Muscle layer of duodenum (tissue), 2 donors: ENCODE data around the gene AFF1.

ENCODE experiments used
- H3K27ac ChIP-seq: one replicate; pipeline ENCODE4 v1.7.0; 2013; ENCODE audit warnings: mild to moderate bottlenecking, low read length
- H3K27me3 ChIP-seq: one replicate; pipeline ENCODE4 v1.7.0; 2013; ENCODE audit warnings: low read depth, mild to moderate bottlenecking, control low read depth, low read length
- H3K36me3 ChIP-seq, 2 donors: one replicate each; pipeline ENCODE4 v1.7.0; 2013; ENCODE audit warnings: low read length in 2 of 2, control low read depth in 1 of 2, mild to moderate bottlenecking in 1 of 2; ENCODE audit not compliant: insufficient read depth in 2 of 2, control insufficient read depth in 1 of 2
- H3K4me1 ChIP-seq, 2 donors: one replicate each; pipeline ENCODE4 v1.7.0; 2013; ENCODE audit warnings: low read length in 2 of 2, mild to moderate bottlenecking in 2 of 2, control low read depth in 1 of 2, moderate library complexity in 1 of 2; ENCODE audit not compliant: insufficient read depth in 2 of 2, control insufficient read depth in 1 of 2
- H3K4me3 ChIP-seq, 2 donors: one replicate each; pipeline ENCODE4 v1.7.0; 2013; ENCODE audit warnings: low read length in 2 of 2, low read depth in 1 of 2, mild to moderate bottlenecking in 1 of 2
- H3K9me3 ChIP-seq, 2 donors: one replicate each; pipeline ENCODE4 v1.7.0; 2013; ENCODE audit warnings: low read length in 2 of 2, control low read depth in 1 of 2, mild to moderate bottlenecking in 1 of 2; ENCODE audit not compliant: control insufficient read depth in 1 of 2
- donor health status: healthy.

Gene AFF1

GRCh38 chr4:87044511-87045233, 109.9 kb downstream of the AFF1 start:
- H3K9me3 ChIP-seq = no peaks in the 10 kb centered on the region
- H3K36me3 ChIP-seq = peaks cover 10 to 15% of the 10 kb centered on the region in 2 donors
- no peaks in the 10 kb centered on the region for H3K27me3 ChIP-seq
- H3K27ac ChIP-seq = peak overlapping the region; percentile 73
- H3K4me3 ChIP-seq = peak overlapping the region; percentile 1 to 27
- H3K4me1 ChIP-seq = peaks cover 20 to 42% of the 10 kb centered on the region in 2 donors

GRCh38 chr4:87045234-87045558, 110.4 kb downstream of the AFF1 start:
- H3K9me3 ChIP-seq = no peaks in the 10 kb centered on the region
- peaks cover 10 to 15% of the 10 kb centered on the region in 2 donors for H3K36me3 ChIP-seq
- peaks cover 20 to 36% of the 10 kb centered on the region in 2 donors for H3K4me1 ChIP-seq
- peak overlapping the region; percentile 1 to 27 for H3K4me3 ChIP-seq
- H3K27me3 ChIP-seq = no peaks in the 10 kb centered on the region
- H3K27ac ChIP-seq = peak overlapping the region; percentile 73

GRCh38 chr4:87045659-87046058, 110.8 kb downstream of the AFF1 start:
- Histone ChIP-seq H3K4me1 (peaks cover 20 to 40% of the 10 kb centered on the region in 2 donors), H3K36me3 (peaks cover 10 to 15% of the 10 kb centered on the region in 2 donors)

GRCh38 chr4:87046121-87046551, 111.3 kb downstream of the AFF1 start:
- peak overlapping the region; percentile 73 for H3K27ac ChIP-seq
- H3K36me3 ChIP-seq = peaks cover 10 to 15% of the 10 kb centered on the region in 2 donors
- H3K4me1 ChIP-seq = peaks cover 20 to 40% of the 10 kb centered on the region in 2 donors
- no peaks in the 10 kb centered on the region for H3K9me3 ChIP-seq
- H3K4me3 ChIP-seq = peak overlapping the region in 1 of 2 donors; percentile 1
- no peaks in the 10 kb centered on the region for H3K27me3 ChIP-seq

More at GRCh38 chr4:87045659-87046058, 110.8 kb downstream of the AFF1 start:
- Histone ChIP-seq H3K27me3 (no peaks in the 10 kb centered on the region), H3K27ac (peak overlapping the region; percentile 73), H3K9me3 (no peaks in the 10 kb centered on the region), H3K4me3 (peak overlapping the region; percentile 1 to 27)

GRCh38 chr4:87047281-87047798, 112.5 kb downstream of the AFF1 start:
- H3K27ac ChIP-seq = no peak overlapping the region
- H3K27me3 ChIP-seq = no peaks in the 10 kb centered on the region
- H3K4me1 ChIP-seq = peaks cover 20 to 41% of the 10 kb centered on the region in 2 donors
- no peaks in the 10 kb centered on the region for H3K9me3 ChIP-seq
- no peak overlapping the region for H3K4me3 ChIP-seq
- peaks cover 10 to 15% of the 10 kb centered on the region in 2 donors for H3K36me3 ChIP-seq

GRCh38 chr4:87049508-87049907, 114.7 kb downstream of the AFF1 start:
- Histone ChIP-seq H3K27me3 (no peaks in the 10 kb centered on the region), H3K4me3 (no peak overlapping the region), H3K36me3 (peaks cover 10 to 15% of the 10 kb centered on the region in 2 donors), H3K27ac (no peak overlapping the region), H3K9me3 (no peaks in the 10 kb centered on the region), H3K4me1 (peaks cover 30 to 48% of the 10 kb centered on the region in 2 donors)

GRCh38 chr4:87050596-87050995, 115.8 kb downstream of the AFF1 start:
- Histone ChIP-seq H3K4me3 (no peak overlapping the region), H3K9me3 (no peaks in the 10 kb centered on the region), H3K27ac (no peak overlapping the region), H3K27me3 (no peaks in the 10 kb centered on the region), H3K36me3 (peaks cover 10 to 15% of the 10 kb centered on the region in 2 donors), H3K4me1 (peaks cover 26 to 50% of the 10 kb centered on the region in 2 donors)

GRCh38 chr4:87051121-87051713, 116.4 kb downstream of the AFF1 start:
- H3K4me1 ChIP-seq = peaks cover 27 to 46% of the 10 kb centered on the region in 2 donors
- H3K9me3 ChIP-seq = no peaks in the 10 kb centered on the region
- no peak overlapping the region for H3K27ac ChIP-seq
- peaks cover 10 to 15% of the 10 kb centered on the region in 2 donors for H3K36me3 ChIP-seq
- no peaks in the 10 kb centered on the region for H3K27me3 ChIP-seq
- no peak overlapping the region for H3K4me3 ChIP-seq

- Histone ChIP-seq H3K36me3 (peaks cover 0 to 3% of the 10 kb centered on the region in 2 donors), H3K9me3 (no peaks in the 10 kb centered on the region), H3K27me3 (no peaks in the 10 kb centered on the region), H3K27ac (no peak overlapping the region), H3K4me3 (no peak overlapping the region), H3K4me1 (peaks cover 27 to 52% of the 10 kb centered on the region in 2 donors)
Observed at GRCh38 chr4:87052615-87053014, 117.8 kb downstream of the AFF1 start.

- peaks cover 31 to 56% of the 10 kb centered on the region in 2 donors for H3K4me1 ChIP-seq
Observed at GRCh38 chr4:87053176-87053658, 118.4 kb downstream of the AFF1 start.

More at GRCh38 chr4:87053176-87053658, 118.4 kb downstream of the AFF1 start:
- no peak overlapping the region for H3K4me3 ChIP-seq
- H3K27me3 ChIP-seq = no peaks in the 10 kb centered on the region
- H3K27ac ChIP-seq = no peak overlapping the region
- no peaks in the 10 kb centered on the region for H3K9me3 ChIP-seq
- H3K36me3 ChIP-seq = no peaks in the 10 kb centered on the region
